NCI-H2107 treated with DMSO at 0.1 percent for 48 hours (cell line): ENCODE measurements around the gene LDLRAD3.
A peak's percentile ranks its signal among the peaks of the same experiment; 100 is the strongest.

Source experiments
- DNase-seq: peaks from one replicate; lab custom pipeline; 2025; ENCODE audit not compliant: unreplicated experiment; lab: John Stamatoyannopoulos, UW

Gene LDLRAD3

DNA sequence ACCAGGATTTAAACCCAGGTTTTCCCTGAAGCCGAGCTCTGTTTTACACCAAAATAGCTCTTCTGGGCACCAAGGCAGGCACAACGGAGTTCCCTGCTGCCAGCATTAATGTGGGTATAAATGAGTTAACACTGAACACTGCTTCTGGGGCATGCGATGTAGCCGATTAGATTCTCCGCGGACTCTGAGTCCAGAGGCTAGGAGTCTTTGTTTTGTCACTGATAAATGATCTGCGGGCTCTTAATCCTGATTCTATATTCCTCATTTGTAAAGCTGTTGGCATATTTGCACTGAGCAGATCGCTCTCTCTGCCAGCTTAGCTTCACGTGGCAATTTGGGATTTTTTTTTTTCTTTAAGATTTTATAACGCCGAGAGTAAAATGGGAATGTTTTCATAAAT lies 16.8 kb upstream of the LDLRAD3 start:
- no peak for DNase-seq

DNA sequence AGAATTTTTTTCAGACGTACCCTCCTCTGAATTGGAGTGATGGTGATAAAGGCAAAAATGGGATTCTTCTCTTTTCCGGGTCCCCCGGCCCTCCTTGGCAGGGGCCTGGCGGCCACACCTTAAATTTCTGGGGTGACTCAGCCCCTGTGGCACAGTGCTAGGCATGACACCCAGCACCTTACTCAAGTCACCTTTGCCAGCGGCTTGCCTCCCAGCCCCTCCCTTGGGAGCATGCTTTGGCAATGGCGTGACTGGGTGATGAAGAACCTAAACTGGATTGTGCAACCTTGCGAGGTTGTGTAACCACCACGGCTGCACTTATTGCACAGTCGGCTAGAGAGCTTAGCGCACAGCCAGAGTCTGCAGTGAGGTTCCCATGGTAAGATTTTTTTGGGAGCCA lies 16.2 kb upstream of the LDLRAD3 start:
- DNase-seq = peak; percentile 50

DNA sequence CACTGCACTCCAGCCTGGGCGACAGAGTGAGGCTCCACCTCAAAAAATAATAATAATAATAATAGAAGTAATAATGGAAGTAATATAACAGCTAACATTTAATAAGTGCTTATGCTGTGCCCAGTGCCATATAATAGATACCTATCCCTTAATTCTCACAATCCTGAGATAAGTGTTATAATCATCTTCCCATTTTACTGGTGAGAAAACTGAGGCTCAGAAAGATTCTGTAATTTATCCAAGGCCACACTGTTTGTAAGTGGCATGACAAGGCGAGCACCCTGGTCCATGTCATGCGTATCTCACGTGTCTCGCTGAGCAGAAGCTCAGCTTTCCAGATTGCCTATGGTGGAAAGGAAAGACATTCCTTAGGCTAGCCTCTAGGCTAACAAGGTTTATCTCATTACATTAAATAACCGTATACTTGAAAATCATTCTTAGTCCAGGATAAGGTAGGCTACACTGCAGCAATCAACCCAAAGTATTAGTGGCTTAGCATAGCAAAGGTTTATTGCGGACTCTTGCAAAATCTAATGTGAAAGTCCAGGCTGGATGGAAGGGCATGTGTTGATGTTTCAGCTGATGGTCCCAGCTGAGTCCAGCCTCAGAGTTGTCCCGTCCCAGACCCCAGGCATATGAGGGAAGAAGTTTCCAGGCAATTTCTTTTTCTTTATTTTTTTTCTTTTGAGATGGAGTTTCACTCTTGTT lies 15.0 kb upstream of the LDLRAD3 start:
- DNase-seq = no peak

DNA sequence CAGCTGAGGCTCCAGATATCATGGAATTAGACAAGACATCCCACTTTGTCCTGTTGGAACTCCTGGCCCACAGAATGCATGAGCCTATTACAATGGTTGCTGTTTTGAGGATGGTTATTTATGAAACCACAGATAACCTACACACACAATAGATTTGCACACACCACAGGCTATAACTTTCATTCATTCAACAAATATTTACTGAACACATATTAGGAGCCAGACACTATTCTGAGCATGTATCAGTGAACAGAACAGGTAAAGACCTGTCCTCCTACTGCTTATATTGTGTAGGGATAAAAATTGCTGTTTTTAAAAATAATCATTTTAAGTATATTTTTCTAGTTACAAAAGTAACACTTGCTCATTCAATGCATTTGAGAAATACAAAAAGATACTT lies 13.4 kb upstream of the LDLRAD3 start:
- DNase-seq = no peak

DNA sequence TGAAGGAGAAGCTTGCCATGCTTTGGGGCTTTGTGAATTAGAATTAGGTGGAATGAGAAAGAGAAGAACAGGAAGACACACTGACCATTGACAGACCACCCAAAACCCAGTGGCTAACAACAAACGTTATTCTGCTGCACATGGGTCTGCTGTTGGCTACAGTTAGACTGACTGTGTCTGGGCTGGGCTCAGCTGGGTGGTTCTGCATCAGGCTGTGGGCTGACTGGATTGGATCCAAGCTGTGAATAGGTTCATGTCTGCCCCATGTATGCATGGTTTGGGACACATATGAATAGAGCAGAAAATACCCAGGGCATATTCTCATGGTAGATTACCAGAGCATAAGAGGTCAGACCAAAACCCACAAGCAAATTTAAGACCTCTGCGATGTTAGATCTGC lies 11.7 kb upstream of the LDLRAD3 start:
- DNase-seq = no peak

DNA sequence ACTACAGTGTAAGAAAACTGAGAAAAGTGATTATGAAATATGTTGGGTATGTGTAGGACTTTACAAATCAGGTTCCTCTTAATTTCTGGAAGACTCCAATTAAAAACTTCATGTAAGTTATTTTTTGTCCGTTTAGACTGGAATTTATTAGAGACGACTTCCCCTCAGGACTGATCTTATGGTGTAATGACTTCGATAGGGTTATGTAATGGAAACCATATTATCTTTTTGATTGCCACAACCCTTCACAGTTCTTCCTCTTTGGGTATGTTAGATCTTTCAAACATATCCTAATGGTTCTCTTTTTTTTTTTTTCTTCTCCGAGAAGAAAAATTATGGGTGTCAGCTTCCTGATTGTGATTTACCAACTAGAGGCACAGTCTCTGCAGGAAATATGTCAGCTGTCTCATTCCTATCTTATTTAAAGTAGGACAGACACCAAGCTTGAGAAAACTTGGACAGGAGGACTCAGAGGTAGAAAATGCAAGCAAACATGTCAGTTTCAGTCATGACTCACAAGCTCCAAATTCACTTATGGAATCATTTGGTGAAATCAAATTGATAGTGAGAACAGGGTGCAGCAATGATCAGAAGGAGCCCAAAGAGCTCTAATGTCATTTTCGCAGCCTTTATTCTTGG lies 11.1 kb upstream of the LDLRAD3 start:
- no peak for DNase-seq

DNA sequence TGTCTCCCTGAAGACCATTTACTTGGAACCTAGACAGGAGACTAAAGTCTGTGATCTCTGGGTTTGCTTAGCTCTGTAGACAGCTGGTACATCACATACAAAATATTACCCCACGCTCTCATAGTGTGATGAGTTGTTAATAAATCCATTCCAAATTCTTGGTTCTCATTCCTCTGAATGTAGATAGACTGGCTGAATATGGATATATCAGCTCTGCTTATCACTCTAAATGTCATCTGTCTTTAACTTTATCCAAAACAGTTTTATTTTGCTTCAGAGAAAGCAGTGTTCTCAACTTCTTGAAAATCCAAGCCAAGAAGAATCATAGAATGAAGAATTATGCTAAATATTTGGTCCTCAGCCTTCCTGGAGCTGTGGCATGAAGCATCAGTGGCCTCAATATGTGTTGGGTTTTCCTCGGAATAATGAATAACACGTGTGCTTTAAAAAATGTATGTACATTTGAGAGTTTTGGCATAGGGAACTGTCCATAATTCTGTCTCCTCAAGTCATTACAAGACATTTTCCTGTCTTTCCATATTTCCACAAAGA lies 10.5 kb upstream of the LDLRAD3 start:
- no peak for DNase-seq

DNA sequence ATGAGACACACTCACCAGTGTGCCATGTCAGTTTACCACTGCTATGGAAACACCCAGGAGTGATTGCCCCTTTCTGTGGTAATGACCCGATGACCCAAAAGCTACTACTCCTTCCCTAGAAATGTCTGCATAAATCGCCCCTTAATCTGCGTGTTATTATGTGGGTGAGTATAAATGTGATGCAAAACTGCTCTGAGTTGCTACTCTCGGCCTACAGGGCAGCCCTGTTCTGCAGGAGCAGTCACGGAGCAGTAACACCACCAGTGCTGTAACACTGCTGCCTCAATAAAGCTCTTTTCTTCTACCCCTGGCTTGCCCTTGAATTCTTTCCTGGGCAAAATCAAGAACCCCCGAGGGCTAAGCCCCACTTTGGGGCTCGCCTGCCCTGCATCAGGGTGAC lies 9.6 kb upstream of the LDLRAD3 start:
- no peak for DNase-seq

DNA sequence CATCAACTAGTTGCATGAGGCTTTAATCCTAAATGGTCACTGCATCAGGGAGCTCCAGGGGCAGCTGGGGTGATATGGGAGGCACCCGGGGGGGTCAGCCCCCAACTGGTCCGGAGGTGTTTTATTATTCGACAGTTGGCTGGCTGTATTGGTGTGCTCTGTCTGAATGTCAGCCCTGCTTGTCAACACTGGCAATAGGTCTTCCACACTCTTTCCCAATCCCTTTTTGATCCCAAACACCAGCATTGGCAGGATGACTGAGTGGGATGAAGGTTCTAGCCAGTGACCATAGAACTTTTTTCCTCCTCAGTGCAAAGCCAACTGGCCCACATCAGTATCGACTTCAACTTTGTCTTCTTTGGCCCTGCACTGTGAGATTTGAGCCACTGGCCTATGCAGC lies 8.9 kb upstream of the LDLRAD3 start:
- no peak for DNase-seq

DNA sequence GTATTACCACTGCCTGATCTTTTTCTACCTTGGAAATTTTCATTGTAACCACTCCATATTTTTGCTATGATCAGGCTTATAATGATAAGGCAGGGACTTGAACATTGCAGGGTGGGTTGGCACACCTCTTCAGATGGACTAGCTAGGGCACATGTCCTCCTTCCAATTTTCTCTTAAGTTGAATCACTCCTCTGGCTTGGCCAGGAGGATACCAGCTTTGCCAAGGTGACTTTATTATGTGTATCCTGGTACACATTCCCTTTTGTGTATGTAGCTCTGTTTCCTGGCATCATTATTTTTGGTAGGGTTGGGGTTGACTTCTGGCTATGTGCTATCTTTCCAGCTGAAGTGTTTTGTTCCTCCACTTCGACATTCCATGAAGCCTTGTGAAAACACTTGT lies 8.5 kb upstream of the LDLRAD3 start:
- no peak for DNase-seq

DNA sequence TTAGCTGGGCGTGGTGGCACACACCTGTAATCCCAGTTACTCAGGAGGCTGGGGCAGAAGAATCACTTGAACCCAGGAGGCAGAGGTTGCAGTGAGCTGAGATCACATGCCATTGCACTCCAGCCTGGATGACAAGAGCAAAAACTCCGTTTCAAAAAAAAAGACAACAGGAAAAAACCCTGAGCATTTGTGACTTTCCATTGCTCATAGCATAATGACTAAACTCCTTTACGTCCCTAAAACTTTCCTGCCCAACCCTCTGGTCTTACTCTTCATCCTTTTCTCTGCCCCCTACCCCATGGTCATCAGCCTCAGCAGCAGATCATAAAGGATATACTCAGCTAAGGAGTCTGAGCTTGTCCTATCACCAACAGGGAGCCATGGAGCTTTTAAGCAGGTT lies 6.8 kb upstream of the LDLRAD3 start:
- no peak for DNase-seq

DNA sequence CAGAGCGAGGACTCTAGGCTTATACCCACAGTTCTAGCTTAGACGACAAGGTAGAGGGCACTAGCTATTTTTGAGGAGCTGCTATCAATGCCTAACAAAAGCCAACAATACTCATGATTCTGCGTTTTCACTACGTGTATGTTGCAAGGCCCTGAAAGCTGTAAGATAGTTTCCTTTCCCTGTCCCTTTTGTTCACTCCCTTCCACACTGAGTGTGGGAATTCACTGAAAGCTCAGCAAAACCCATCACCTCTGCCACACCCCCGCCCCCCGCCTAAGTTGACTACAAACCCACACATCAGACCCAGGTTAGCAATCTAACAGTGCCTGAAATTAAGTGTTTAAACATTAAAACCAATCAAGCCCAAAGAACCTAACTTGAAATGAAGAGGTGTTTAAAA lies 6.2 kb upstream of the LDLRAD3 start:
- no peak for DNase-seq

DNA sequence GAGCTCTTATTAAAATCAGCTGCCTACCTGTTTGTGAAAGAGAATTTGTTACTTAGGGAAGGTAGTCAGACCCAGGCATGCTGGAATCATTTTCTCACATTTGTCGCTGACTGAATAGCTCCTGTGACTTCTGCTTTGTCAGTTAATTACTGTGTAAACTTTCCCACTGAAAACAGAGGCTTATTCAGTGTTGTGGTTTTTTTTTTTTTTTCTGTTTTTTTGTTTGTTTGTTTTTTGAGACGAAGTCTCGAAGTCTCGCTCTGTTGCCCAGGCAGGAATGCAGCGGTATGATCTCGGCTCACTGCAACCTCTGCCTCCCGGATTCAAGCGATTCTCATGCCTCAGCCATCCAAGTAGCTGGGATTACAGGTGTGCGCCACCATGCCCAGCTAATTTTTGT lies 5.6 kb upstream of the LDLRAD3 start:
- DNase-seq = peak; percentile 61

DNA sequence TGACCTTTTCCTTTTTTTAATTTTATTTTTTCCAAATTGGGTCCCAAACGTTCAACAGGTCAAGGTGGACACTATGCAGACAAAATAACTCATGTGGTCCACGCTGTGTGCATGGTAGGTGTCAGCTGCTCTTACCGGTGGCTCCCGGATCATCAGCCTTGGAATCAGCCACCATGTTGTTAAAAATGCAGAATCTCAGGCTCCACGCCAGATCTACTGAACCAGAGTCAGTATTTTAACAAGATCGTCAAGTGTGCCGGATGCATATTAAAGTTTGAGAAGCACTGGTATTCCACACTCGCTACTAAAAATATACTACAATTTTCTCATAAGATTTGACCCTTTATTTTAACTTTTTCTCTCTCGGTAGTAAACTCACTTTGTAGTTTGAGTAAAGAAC lies 553 bp upstream of the LDLRAD3 start:
- DNase-seq = no peak

DNA sequence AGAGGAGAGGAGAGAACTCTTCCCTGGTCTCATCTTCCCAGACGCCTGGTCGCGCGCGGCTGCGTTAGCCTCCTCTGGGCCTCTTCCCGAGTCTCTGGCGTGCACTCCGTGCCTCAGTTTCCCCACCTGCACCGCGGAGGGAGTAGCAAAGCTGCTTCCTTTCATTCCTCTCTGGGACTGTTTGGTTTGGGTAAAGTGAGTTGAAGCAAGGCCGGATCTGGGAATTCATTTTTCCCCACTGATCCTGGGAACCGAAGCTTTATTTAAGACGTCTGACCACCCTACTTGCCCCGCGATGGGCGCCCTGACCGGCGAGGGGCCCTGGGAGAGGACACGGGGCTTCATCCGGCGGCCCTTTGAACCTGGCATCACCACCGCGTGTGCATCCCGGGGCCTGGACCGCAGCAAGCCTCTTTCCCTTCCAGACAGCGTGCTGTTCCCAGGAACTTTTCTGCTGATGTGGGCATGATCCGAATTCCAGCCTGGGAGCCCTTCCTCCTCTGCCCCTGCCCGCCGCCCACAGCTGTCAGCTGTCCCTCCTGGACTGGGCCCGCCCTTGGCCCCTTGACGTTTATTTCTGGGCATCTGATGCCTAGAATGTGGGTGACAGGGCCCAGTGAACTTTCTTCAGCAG lies 758 bp downstream of the LDLRAD3 start:
- no peak for DNase-seq

DNA sequence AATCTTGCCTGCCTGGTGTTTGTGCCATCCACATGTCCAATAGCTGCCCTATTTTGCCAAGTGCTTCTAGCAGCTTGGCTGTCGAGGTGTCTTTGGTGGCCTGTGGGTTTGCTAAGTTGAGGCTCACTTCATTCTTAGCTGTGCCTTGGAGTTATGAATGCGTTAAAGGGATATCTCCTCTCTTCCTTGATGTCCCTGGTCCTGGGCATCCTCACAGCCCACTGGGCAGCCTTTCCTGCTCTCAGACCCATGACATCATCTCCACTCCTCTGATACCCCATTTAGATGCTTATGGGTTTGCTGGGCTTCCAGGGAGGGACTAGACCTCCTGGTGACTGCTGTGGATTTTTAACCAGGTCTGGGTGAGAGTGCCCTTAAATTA lies 1.3 kb downstream of the LDLRAD3 start:
- DNase-seq = no peak

DNA sequence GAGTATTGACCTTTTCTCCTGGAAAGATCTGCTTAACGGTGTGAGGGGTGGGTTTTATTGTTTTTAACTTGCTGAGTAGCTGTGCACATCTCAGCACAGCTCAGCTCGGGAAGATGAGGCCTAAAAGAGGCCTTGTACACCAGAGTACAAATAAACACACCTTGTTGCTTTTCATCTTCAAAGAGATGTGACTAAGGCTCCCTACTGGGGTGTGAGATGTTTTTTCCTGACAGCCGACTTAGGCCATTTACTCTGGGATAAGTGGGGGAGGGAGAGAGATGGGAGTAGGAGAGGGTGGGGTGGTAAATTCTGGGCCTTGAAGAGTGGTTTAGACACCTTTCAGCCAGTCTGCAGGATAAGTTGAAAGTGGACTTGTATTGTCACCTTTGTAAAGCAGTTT lies 2.9 kb downstream of the LDLRAD3 start:
- DNase-seq = no peak

DNA sequence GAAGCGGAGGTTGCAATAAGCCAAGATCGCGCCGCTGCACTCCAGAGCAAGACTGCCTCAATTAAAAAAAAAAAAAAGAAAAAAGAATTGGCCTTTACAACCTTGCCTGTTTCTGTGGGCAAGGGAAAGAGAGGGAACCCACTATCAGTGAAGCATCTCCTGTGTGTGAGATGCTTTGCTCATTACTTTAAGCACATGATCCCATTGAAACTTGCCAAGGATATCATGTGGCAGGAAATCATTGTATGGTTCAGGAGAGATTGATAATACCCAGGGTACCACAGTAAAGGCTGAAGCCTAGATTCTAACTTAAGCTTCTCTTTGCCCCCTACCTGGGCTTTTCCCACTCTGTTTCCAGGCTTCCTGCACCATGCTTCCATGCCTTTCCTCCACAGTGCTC lies 3.6 kb downstream of the LDLRAD3 start:
- no peak for DNase-seq

DNA sequence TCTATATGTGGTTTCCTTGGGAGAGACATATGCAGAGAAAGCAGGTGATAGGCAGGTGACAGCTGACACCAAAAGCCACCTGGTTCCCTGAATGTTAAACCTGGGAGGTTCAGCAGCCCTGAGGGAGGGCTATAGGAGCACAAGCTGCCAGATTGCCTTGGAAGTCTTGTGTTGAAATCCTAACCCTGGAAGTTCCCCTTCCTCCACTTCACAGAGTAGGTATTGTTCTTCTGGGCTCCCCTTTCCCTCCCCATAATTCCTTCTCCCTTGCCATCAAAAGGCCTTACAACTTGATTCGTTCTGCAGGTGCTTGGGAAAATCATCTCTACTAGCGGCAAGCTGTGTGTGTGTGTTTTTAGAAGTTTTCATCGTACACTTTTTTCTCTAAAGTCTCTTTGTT lies 5.4 kb downstream of the LDLRAD3 start:
- peak; percentile 50 for DNase-seq

DNA sequence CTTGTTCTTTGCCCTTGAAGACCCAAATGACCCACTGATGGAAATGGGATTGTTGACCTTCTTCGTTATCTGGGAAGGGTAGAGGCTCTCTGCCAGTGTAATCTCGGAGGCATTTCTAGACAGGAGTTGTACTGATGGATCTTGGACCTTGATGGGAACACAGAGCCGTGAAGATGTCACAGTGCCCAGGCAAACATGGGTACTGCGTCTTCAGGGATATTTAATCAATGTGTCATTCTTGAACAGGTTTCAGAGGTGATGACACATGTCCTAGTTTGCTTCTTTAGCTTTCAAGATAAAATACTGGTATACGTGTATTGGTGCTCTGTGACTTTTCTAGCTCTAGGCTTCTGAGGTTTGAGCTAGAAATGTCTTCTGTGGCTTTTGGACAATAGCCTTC lies 6.2 kb downstream of the LDLRAD3 start:
- DNase-seq = no peak

DNA sequence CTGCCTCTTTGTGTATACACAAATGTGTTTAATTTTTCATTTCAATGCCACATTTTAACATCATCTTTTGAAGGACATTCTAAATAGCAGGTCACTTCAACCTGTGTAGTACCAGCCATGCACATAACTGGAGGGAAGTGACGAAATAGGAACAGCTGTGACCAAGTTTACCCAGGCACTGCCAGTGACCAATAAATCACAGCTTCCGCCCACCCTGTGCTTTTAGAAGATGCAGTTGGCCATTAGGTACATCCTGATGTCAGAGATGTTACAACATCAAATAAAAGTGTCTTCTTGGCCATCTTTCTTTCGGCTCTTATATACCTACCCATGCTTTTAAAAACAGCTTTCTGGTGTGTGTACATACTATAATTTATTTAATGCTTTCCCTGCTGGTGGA lies 7.8 kb downstream of the LDLRAD3 start:
- no peak for DNase-seq

DNA sequence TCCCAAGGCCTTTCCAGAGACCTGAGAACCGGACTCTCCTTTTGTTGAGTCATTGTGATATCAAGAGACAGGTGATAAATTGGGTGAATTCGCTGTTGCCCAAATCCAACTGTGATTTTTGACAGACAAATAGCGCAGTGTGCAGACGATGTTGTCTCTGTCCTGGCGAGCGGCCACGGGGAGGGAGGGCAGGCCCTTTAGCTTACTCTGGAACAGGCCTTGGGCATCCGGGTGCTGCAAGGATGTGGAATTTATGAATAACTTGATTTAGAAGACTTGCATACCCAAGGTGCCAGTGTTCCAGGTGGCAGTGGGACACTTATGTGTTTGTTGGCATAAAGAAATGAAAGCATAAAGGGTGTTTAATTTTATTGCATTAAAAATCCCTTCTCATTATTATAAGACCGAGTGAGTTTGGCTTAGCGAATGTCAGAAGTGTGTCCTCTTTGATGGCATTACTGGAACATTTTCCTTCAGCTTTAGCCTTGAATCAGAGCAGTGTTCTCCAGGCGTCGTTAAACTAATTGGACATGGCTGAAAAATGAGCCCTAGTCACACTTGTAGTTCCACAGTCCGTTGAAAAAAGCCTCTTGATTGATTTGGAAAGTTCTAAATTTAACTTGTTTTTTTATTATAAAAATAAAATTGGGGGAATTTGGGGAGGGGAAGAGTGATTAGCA lies 9.4 kb downstream of the LDLRAD3 start:
- no peak for DNase-seq
